GM18858 (cell line): ENCODE measurements around the gene ARHGDIB.

Source experiments
- ATAC-seq: cut with Tn5 transposase; IDR thresholded peaks from one replicate; pipeline ENCODE4 v1.9.1; 2021; ENCODE audit not compliant: unreplicated experiment

Gene ARHGDIB

GRCh38 chr12:14902465-14902864, 58.9 kb downstream of the ARHGDIB start:
- no peak for ATAC-seq

- no peak for ATAC-seq
Observed at GRCh38 chr12:14901228-14901562, 60.2 kb downstream of the ARHGDIB start.

- ATAC-seq = no peak
Observed at GRCh38 chr12:14900521-14901227, 60.7 kb downstream of the ARHGDIB start.

GRCh38 chr12:14896521-14897169, 64.8 kb downstream of the ARHGDIB start:
- no peak for ATAC-seq

- no peak for ATAC-seq
Observed at GRCh38 chr12:14893506-14894250, 67.7 kb downstream of the ARHGDIB start.

GRCh38 chr12:14892726-14893505, 68.5 kb downstream of the ARHGDIB start:
- no peak for ATAC-seq
